GM19023 (cell line): Measurements from ENCODE around the gene UQCRHL.
"Not testable (repeated sequence)": the region's sequence is repeated elsewhere in the genome, so short reads cannot be mapped to it uniquely, and the experiment has no call there.

Source experiments
- ATAC-seq: cut with Tn5 transposase; IDR thresholded peaks from one replicate; pipeline ENCODE4 v1.9.1; 2021; ENCODE audit warnings: mild to moderate bottlenecking, moderate library complexity; ENCODE audit not compliant: unreplicated experiment

UQCRHL gene

GRCh38 chr1:15807549-15807948 is at the start of gene UQCRHL:
Gene UQCRHL (minus strand): TSS chr1:15807649. CDS start chr1:15807649, 0 bp downstream.
- ATAC-seq: not testable (repeated sequence)

- ATAC-seq: no peak
Observed at GRCh38 chr1:15856888-15857287, 49.4 kb upstream of the UQCRHL start.

GRCh38 chr1:15852828-15853302 is 45.4 kb upstream of the UQCRHL start:
- no peak for ATAC-seq

- no peak for ATAC-seq
Observed at GRCh38 chr1:15852036-15852827, 44.8 kb upstream of the UQCRHL start.

GRCh38 chr1:15851210-15852035 is 44.0 kb upstream of the UQCRHL start:
- ATAC-seq: no peak

GRCh38 chr1:15850471-15851001 is 43.1 kb upstream of the UQCRHL start:
- ATAC-seq: no peak

- no peak for ATAC-seq
Observed at GRCh38 chr1:15849775-15850324, 42.4 kb upstream of the UQCRHL start.

- ATAC-seq: no peak
Observed at GRCh38 chr1:15848929-15849774, 41.7 kb upstream of the UQCRHL start.

- peak; percentile 23 for ATAC-seq
Observed at GRCh38 chr1:15848143-15848928, 40.9 kb upstream of the UQCRHL start.

- no peak for ATAC-seq
Observed at GRCh38 chr1:15847893-15848142, 40.4 kb upstream of the UQCRHL start.

- peak; percentile 58 for ATAC-seq
Observed at GRCh38 chr1:15847100-15847892, 39.8 kb upstream of the UQCRHL start, which contains the start of gene SPEN. Gene SPEN (plus strand): TSS chr1:15847707. CDS start chr1:15848068, 361 bp downstream.

GRCh38 chr1:15846056-15846455 is 38.6 kb upstream of the UQCRHL start:
- not testable (repeated sequence) for ATAC-seq

GRCh38 chr1:15843826-15844572 is 36.5 kb upstream of the UQCRHL start:
- ATAC-seq: no peak

GRCh38 chr1:15838721-15839120 is 31.3 kb upstream of the UQCRHL start:
- ATAC-seq: no peak

GRCh38 chr1:15837931-15838330 is 30.5 kb upstream of the UQCRHL start:
- no peak for ATAC-seq

GRCh38 chr1:15836772-15837669 is 29.6 kb upstream of the UQCRHL start:
- no peak for ATAC-seq

GRCh38 chr1:15836511-15836771 is 29.0 kb upstream of the UQCRHL start:
- ATAC-seq: not testable (repeated sequence)
